NCI-H748 (cell line): ENCODE measurements around the gene CD24.
"Not testable (repeated sequence)": the region's sequence is repeated elsewhere in the genome, so short reads cannot be mapped to it uniquely, and the experiment has no call there.

Experiments used
- DNase-seq: peaks from one replicate; lab custom pipeline; 2025; ENCODE audit not compliant: unreplicated experiment; lab: John Stamatoyannopoulos, UW

The CD24 gene, protein sequence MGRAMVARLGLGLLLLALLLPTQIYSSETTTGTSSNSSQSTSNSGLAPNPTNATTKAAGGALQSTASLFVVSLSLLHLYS

GRCh38 chr6:106974336-106974998 is at the start of gene CD24:
Gene CD24, minus strand, starts transcription at chr6:106974729. Its CDS starts 83 bp downstream, at chr6:106974646.
- DNase-seq: peak; percentile 87

DNA sequence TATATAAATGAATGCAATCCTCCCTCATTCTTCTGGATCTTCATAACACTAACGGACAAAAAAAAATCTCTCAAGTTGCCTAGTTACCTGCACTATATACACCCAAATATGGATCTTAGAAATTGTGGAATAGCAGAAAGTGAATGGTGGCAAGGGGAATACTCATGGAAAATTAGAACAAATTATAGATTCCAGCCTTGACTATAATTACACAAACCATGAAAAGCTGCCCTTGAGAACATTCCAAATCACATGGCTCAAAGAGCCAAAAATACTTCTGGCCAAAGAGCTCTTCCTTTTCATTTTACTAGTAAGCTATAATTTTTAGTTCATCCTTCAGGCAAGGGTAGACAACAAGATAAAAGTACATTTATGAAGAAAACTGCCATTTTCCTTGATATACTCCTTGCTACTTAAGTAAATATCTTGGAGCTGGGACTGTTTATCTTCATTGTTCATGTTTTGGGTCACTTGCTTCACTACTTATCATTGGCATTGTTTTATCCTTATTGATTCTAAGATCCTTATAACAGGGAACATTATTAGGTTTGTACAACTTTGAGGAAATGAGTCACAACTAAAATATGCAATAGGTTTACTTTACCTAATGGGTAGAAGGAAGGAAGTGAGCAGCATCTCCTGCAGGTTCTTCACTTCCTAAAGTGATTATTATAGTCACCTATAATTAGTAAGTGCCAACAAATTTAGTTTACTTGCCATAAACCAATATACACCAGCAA is 47.1 kb upstream of the CD24 start:
- DNase-seq: no peak

DNA sequence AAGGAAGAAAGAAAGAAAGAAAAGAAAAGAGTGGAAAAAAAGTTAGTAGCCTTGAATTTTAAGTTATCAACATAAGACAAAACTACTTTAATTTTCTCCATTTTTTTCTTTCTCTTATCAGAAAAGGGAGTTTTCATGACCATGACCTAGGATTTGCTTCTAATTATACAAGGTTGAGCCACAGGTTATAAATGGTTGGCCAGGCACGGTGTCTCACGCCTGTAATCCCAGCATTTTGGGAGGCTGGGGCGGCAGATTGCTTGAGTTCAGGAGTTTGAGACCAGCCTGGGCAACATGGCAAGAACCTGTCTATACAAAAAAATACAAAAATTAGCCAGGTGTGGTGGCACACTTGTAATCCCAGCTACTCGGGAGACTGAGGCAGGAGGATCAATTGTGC is 45.7 kb upstream of the CD24 start:
- no peak for DNase-seq

DNA sequence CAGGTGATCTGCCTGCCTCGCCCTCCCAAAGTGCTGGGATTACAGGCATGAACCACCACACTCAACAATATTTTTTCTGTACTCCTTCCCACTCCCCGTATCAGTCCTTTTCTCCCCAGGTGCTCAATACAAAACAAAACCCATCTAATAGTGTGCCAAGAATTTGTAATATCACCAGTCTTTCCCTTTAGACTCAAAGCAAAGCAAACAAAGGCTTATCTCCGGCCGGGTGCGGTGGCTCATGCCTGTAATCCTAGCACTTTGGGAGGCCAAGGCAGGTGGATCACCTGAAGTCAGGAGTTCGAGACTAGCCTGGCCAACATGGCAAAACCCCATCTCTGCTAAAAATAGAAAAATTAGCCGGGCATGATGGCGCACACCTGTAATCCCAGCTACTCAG is 45.1 kb upstream of the CD24 start:
- DNase-seq: not testable (repeated sequence)

- DNase-seq: no peak
Observed at GRCh38 chr6:107019047-107019446, 44.5 kb upstream of the CD24 start.

GRCh38 chr6:107009499-107009898 is 35.0 kb upstream of the CD24 start:
- DNase-seq: no peak

- peak; percentile 76 for DNase-seq
Observed at GRCh38 chr6:106997392-106998158, 23.0 kb upstream of the CD24 start.

DNA sequence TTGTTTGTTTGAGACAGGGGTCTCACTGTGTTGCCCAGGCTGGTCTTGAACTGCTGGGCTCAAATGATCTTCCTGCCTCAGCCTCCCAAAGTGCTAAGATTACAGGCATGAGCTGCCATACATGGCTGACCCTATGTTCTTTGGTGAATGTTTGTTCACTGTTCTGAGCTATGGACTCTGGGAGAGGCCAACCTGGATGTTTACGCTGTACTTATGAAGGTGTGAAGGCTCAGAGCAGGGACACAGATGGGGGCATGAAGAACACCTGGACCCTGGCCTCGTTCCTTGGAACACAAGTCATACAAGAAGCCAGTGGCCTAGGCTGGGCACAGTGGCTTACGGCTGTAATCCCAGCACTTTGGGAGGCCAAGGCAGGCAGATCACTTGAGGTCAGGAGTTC is 21.1 kb upstream of the CD24 start:
- no peak for DNase-seq

DNA sequence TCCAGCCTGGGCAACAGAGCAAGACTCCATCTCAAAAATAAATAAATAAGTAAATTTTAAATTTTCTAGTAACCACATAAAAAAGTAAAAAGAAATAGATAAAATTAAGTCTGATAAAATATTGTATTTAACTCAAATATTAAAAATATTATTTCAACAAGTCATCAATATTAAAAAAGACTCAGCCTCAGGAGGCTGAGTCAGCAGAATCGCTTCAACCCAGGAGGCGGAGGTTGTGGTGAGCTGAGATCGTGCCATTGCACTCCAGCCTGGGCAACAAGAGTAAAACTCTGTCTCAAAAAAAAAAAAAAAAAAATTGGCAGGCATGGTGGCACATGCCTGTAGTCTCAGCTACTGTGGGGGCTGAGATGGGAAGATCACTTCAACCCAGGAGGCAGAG is 15.2 kb upstream of the CD24 start:
- not testable (repeated sequence) for DNase-seq

GRCh38 chr6:106988664-106989063 is 14.1 kb upstream of the CD24 start:
- DNase-seq: peak; percentile 32

GRCh38 chr6:106981926-106982325 is 7.4 kb upstream of the CD24 start:
- no peak for DNase-seq

DNA sequence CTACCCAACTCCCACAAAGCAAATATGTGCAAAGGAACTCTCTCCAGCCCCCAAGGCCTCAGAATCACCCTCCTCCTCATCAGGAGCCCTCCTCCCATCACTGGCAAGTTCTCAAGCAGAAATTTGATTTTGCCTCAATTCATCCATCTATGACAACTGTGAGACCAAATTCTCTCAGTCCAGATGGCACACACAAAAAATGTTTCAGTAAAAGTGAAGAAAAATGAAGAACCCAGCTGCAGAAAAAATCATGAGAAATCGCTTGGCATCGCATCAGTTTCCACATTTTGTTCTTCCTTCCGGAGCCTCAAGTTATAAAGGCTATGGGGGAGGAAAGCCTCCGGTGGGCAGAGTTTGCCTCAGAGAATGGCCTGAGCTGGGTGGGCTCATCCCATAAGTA is 6.4 kb upstream of the CD24 start:
- no peak for DNase-seq

GRCh38 chr6:106979435-106979884 is 4.9 kb upstream of the CD24 start:
- DNase-seq: peak; percentile 83

- no peak for DNase-seq
Observed at GRCh38 chr6:106977246-106977645, 2.7 kb upstream of the CD24 start.

DNA sequence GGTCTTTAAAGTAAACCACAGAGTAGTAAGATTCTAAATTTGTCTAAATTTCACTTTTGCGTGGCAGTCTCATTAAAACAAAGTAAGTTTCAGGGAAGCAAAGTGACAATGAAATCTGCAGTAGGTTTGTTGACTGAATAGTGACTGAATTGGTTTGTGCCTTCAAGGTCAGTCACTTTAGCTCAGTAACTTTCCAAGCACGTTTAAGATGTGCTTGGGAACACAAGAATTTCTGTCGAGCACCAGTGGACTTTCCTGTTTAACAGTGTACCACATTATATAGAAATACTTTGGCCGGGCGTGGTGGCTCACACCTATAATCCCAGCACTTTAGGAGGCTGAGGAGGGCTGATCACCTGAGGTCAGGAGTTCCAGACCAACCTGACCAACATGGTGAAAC is 1.7 kb upstream of the CD24 start:
- DNase-seq: no peak

- peak; percentile 68 for DNase-seq
Observed at GRCh38 chr6:106975738-106976064, 1.2 kb upstream of the CD24 start.

- DNase-seq: peak; percentile 83
Observed at GRCh38 chr6:106974999-106975737, 639 bp upstream of the CD24 start.

DNA sequence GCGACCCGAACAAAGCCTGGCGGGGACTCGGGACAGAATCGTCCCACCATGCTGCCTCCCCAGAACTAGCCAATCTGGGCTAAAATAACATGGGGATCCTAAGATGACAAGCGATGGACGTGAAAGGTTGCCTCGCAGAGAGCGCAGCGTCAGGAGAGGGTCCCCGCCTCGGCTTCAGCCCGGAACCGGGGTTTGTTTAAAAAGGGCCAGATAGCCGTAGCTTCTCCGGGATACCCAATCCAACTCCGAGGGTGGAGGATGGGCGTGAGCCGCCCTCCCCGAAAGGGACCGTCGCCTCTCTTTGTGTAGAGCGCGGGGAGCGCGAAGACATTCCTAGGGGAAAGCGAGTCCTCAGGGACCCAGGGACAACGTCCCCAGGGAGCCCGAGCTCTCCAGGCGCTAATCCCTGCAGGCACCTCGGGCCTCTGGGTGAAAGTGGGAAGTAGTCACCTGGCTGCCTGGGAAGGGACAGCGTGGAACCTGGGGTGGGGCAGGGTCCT is 643 bp downstream of the CD24 start:
- peak; percentile 78 for DNase-seq

DNA sequence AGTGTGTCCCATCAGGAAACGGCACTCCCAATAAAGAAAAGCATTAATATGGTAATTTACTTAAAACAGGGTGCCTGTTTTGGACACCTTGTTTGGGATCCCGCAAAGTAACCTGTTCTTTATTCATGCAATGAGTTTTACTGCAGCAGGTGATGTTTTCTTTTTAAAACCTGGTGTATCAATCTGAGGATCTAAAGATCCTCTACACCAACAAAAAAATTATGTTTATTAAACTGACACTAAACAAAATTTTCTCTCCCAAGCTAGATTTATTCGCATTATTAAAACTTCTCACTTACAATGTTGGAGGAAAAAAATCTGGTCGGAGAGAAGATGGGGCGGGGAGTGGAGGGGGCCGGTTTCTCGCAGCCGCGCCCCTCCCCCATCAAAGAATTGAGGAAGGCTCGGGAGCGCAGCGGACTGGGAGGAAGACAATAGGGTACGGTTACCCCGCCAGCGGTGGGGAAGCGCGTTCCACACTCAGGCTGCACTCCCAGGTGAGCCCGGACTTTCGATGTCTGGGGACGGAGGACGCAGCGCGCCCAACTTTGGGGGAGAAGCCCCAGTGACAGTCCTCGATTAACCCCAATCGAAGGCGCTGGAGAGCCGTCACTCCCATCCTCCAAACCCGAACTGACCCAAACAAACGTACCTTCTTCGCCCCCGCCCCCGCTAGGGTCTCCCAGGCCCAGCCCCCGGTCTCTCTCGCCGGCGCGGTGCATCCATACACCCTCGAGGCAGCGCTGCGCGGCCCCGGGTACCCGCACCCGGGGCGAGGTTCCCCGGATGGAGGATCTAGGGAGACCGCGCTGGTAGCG is 1.3 kb downstream of the CD24 start:
- DNase-seq: peak; percentile 79

GRCh38 chr6:106972500-106972899 is 2.0 kb downstream of the CD24 start:
- peak; percentile 85 for DNase-seq
